ENCODE measurements around the gene RANBP3. TPM values are rescaled to one million over a fixed set of nuclear protein-coding genes. Genes with fewer than 3 reads are reported as not detected.

Gene RANBP3
- total RNA-seq, 2 donors from 2014 or later, result 77.4 to 81.4 TPM

DNA sequence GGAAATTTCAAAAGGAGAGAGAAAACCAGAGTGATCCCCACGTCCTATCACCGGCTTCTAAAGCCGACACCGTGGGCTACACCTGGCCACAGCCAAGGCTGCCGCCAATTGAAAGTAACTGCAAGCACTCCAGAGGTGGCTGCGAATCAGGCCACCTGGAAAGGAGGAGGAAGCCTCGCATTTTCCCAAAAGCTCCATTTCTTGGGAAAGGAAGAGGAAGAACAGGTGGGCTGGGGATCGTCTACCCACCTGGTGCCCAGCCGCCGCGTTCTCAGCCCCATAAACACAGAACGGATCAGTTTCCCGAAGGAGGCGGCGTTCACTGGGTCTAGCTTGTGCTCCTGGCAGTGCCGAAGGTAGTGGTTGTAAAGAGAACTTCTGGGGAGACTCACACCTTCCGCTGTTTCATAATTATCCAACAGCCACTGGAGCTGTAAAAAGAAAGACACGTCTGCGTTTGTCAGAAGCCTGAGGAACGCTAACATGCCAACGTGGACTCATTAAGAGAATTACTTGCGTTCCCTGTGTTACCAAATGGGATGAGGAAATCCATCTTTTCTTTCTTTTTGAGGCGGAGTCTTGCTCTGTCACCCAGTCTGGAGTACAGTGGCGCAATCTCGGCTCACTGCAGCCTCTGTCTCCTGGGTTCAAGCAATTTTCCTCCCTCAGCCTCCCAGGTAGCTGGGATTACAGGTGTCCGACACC lies 38.1 kb upstream of the RANBP3 start:
- Mint-ChIP-seq H3K4me3 (no peak overlapping the region), H3K36me3 (ENCODE audit: low read depth) (no peaks in the 10 kb centered on the region), H3K27ac (no peak overlapping the region), H3K9me3 (no peaks in the 10 kb centered on the region), H3K27me3 (ENCODE audit: insufficient read depth) (peaks cover 6% of the 10 kb centered on the region), H3K4me1 (no peaks in the 10 kb centered on the region)
- Histone ChIP-seq H3K4me1 (ENCODE audit: control insufficient read depth, insufficient read depth, low read length) (no peaks in the 10 kb centered on the region), H3K27me3 (ENCODE audit: control insufficient read depth, insufficient read depth, low read length, poor library complexity, severe bottlenecking) (no peaks in the 10 kb centered on the region), H3K4me3 (ENCODE audit: low read length) (no peak overlapping the region), H3K9me3 (ENCODE audit: control insufficient read depth, low read length) (no peaks in the 10 kb centered on the region), H3K27ac (ENCODE audit: low read depth, low read length) (no peak overlapping the region), H3K9ac (ENCODE audit: extremely low read depth, low read length, poor library complexity, severe bottlenecking) (no peak overlapping the region), H3K36me3 (ENCODE audit: control insufficient read depth, insufficient read depth, low read length) (no peaks in the 10 kb centered on the region)
- no peak for DNase-seq
- whole genome bisulfite sequencing, 2 experiments (ENCODE audit: insufficient coverage in 1 of 2, insufficient read length in 1 of 2), result 92 to 94% methylated on average over 25 to 26 of the region's 26 CpGs
- TF ChIP-seq, protein P1, sequence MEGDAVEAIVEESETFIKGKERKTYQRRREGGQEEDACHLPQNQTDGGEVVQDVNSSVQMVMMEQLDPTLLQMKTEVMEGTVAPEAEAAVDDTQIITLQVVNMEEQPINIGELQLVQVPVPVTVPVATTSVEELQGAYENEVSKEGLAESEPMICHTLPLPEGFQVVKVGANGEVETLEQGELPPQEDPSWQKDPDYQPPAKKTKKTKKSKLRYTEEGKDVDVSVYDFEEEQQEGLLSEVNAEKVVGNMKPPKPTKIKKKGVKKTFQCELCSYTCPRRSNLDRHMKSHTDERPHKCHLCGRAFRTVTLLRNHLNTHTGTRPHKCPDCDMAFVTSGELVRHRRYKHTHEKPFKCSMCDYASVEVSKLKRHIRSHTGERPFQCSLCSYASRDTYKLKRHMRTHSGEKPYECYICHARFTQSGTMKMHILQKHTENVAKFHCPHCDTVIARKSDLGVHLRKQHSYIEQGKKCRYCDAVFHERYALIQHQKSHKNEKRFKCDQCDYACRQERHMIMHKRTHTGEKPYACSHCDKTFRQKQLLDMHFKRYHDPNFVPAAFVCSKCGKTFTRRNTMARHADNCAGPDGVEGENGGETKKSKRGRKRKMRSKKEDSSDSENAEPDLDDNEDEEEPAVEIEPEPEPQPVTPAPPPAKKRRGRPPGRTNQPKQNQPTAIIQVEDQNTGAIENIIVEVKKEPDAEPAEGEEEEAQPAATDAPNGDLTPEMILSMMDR (conservative IDR thresholded peaks at IDR 0.05), result no peak

DNA sequence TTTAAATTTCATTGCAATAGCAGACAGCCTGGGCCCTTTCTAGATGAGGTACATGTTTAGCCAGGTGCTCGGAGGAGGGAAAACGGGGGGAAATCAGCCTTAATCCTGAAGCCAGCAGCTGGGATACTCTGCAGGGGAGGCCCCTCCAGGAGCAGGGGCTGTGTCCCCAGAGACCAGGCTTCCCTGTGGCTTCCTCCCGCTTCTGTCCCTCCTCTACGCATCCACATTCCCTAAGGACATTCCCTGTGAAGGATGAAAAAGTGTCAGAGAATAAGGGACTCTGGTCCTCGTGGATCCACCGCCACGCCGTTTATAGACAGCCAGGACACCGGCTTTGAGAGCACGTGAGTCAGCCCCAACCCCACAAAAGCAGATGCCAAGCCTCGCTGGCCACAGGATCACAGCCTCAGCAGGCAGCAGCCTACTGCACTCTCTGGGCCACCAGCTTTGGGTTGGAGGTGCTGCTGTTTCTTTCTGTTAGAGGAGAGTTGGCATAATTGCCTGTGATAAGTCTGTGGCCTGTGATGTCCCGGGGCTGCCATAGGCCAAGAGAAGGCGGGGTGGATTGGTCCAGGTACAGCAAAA lies 36.7 kb upstream of the RANBP3 start:
- Mint-ChIP-seq H3K4me3 (no peak overlapping the region), H3K27ac (no peak overlapping the region), H3K36me3 (ENCODE audit: low read depth) (no peaks in the 10 kb centered on the region), H3K27me3 (ENCODE audit: insufficient read depth) (peaks cover 6% of the 10 kb centered on the region), H3K9me3 (no peaks in the 10 kb centered on the region), H3K4me1 (no peaks in the 10 kb centered on the region)
- Histone ChIP-seq H3K27me3 (ENCODE audit: control insufficient read depth, insufficient read depth, low read length, poor library complexity, severe bottlenecking) (no peaks in the 10 kb centered on the region), H3K9me3 (ENCODE audit: control insufficient read depth, low read length) (no peaks in the 10 kb centered on the region), H3K9ac (ENCODE audit: extremely low read depth, low read length, poor library complexity, severe bottlenecking) (no peak overlapping the region), H3K4me3 (ENCODE audit: low read length) (no peak overlapping the region), H3K36me3 (ENCODE audit: control insufficient read depth, insufficient read depth, low read length) (no peaks in the 10 kb centered on the region), H3K27ac (ENCODE audit: low read depth, low read length) (no peak overlapping the region), H3K4me1 (ENCODE audit: control insufficient read depth, insufficient read depth, low read length) (no peaks in the 10 kb centered on the region)
- WGBS, 2 experiments (ENCODE audit: insufficient coverage in 1 of 2, insufficient read length in 1 of 2), result 96 to 97% methylated on average over 11 to 13 of the region's 13 CpGs
- no peak for DNase-seq
- TF ChIP-seq, protein P1 (conservative IDR thresholded peaks at IDR 0.05), result no peak

DNA sequence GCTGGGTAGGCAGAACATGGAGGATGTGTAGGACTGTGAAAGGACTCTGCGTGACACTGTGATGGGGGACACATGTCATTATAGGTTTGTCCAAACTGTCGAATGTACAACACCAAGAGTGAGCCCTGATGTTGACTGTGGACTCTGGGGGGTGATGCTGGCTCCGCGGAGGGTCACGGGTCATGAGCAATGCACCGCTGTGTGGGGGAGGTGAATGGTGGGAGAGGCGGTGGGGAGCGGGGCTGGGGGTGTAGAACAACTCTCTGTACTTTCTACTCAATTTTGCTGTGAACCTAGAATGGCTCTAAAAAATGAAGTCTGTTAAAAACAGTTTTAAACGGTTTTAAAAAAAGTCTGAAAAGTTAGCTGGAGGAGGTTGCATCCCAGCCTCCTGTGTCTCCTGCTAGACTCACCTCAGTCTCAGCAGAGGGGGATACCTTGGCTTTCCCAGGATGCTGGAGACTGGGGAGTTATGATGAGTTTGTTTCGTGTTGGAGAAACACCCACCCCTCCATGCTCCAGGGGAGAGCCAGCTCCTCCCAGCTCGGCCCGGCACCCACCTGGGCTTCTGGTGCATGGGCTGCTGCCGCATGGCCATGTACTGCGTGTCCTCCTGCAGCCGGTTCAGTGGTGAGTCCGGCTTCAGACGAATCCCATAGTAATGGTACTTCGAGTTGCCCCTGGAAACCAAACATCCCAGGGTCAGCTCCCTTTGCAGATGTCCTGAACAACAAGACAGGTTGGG lies 34.7 kb upstream of the RANBP3 start:
- Mint-ChIP-seq H3K27me3 (ENCODE audit: insufficient read depth) (peaks cover 4% of the 10 kb centered on the region), H3K27ac (no peak overlapping the region), H3K4me3 (no peak overlapping the region), H3K36me3 (ENCODE audit: low read depth) (peaks cover 1% of the 10 kb centered on the region), H3K9me3 (no peaks in the 10 kb centered on the region), H3K4me1 (no peaks in the 10 kb centered on the region)
- 80 to 92% methylated on average over 12 to 18 of the region's 18 CpGs for WGBS, 2 experiments (ENCODE audit: insufficient coverage in 1 of 2, insufficient read length in 1 of 2)
- no peak overlapping the region for H3K9ac ChIP-seq (ENCODE audit: extremely low read depth, low read length, poor library complexity, severe bottlenecking)
- TF ChIP-seq, protein P1 (conservative IDR thresholded peaks at IDR 0.05), result no peak
- no peak for DNase-seq
- no peak overlapping the region for H3K27ac ChIP-seq (ENCODE audit: low read depth, low read length)
- H3K4me1 ChIP-seq (ENCODE audit: control insufficient read depth, insufficient read depth, low read length), result no peaks in the 10 kb centered on the region
- H3K27me3 ChIP-seq (ENCODE audit: control insufficient read depth, insufficient read depth, low read length, poor library complexity, severe bottlenecking), result no peaks in the 10 kb centered on the region
- no peak overlapping the region for H3K4me3 ChIP-seq (ENCODE audit: low read length)
- H3K9me3 ChIP-seq (ENCODE audit: control insufficient read depth, low read length), result no peaks in the 10 kb centered on the region
- H3K36me3 ChIP-seq (ENCODE audit: control insufficient read depth, insufficient read depth, low read length), result no peaks in the 10 kb centered on the region

Data from endodermal cell (in vitro differentiated cells).